Neural progenitor cell (in vitro differentiated cells): ENCODE data around the gene TSPAN4.

ENCODE experiments used
- CTCF ChIP-seq: fragments of 200-600 bp; sonication (generic); IDR thresholded peaks from 2 replicates; pipeline ENCODE4 v1.5.1; 2017; ENCODE audit warnings: antibody characterized with exemption, mild to moderate bottlenecking
- EZH2 ChIP-seq: fragments of 200-600 bp; sonication (generic); IDR thresholded peaks from 2 replicates; pipeline ENCODE4 v1.6.1; 2017; ENCODE audit warnings: antibody characterized with exemption, mild to moderate bottlenecking, moderate library complexity

DNA sequence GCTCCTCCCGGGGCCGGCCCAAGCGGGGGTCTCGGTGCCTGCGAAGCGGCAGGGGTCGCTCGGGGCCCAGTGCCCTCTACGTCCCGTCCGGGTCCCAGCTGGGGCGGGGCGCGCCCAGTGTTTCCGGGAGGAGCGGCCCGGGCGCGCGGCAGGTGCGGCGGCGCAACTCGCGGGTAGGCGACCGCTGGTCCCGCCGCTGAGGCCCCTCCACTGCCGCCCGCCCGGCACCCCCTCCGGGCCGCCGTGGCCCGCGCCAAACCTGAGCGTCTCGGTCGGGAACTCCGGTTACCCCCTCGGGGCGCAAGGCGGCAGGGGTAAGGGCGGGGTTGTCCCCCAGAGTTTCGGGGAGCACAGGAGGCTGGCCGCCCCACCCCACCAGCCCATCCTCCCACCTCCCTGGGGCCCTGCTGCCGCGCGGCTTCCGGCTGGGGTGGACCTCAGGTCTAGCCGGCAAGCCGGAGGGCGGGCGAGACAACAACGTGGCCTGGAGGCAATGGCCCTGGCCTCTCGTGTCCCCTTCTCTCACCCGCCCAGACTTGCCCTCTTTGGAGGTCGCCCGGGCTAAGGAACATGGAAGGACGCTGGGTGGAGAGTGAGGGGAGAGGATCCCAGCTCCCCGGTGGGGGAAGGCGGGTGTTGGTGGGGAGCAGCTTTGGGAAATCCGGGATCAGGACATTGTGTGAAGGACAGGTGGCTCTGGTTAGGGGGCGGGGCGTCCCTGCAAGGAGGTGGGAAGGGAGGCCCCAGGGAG, 15.3 kb upstream of the TSPAN4 start:
- TF ChIP-seq EZH2 = peak; percentile 73
- TF ChIP-seq CTCF = peak; percentile 7
